HepG2 (cell line): ENCODE results near the gene CLEC7A. TPM values are rescaled to one million over a fixed set of nuclear protein-coding genes. Genes with fewer than 3 reads are reported as not detected.

Experiments
- ATAC-seq: fragments of 200-7000 bp; cut with Tn5 transposase; 3 replicates; pipeline ENCODE4 v1.9.1; 2020; ENCODE audit warnings: mild to moderate bottlenecking, moderate library complexity
- BruUV-seq: library from RNA; stranded (reverse); fragments of 400-500 nt; replicated peaks from 2 replicates; lab custom pipeline; 2021; lab: Mats Ljungman, UMichigan
- CTCF ChIA-PET: fragments of 300-600 bp; formaldehyde crosslinking; extraction: SDS; loops from one replicate; lab custom pipeline; 2021; ENCODE audit warnings: low total read pairs, inconsistent platforms, low intra/inter-chr PET ratio; lab: Yijun Ruan, JAX
- POLR2A ChIA-PET: fragments of 350-600 bp; sonication (Branson Sonifier 250); formaldehyde crosslinking; loops from one replicate; lab custom pipeline; 2020; ENCODE audit warnings: antibody characterized with exemption, inconsistent platforms; lab: Yijun Ruan, JAX
- DNase-seq: peaks from one replicate; pipeline ENCODE4 v3.0.0-alpha.2; 2015; ENCODE audit warnings: low spot score
- FAIRE-seq: peaks from 3 replicates; lab custom pipeline; 2011; peaks lifted over from hg19 to GRCh38; lab: Jason Lieb, UNC
- H2AFZ ChIP-seq: one replicate; pipeline ENCODE4 v1.6.1; 2011; ENCODE audit warnings: low read length, inconsistent platforms
- H3K27ac ChIP-seq: fragments of 300-600 bp; 3 replicates; pipeline ENCODE4 v1.8.0; 2011; ENCODE audit warnings: mixed run types, mild to moderate bottlenecking, mixed read lengths, low read length, inconsistent platforms; ENCODE audit not compliant: insufficient read depth; ENCODE audit errors: extremely low read length
- H3K27me3 ChIP-seq, 2 experiments: fragments of 200-600 bp in 1 of 2; 2 replicates in 1 of 2; 3 replicates in 1 of 2; pipeline versions ENCODE4 v1.6.0 to v1.8.0; 2011; ENCODE audit warnings: low read length in 2 of 2, mild to moderate bottlenecking in 2 of 2, moderate library complexity in 2 of 2, inconsistent platforms in 1 of 2; ENCODE audit not compliant: insufficient read depth in 2 of 2, control insufficient read depth in 1 of 2
- H3K36me3 ChIP-seq, 2 experiments: fragments of 200-600 bp in 1 of 2; replicated peaks in 1 of 2; 2 replicates in 1 of 2; 3 replicates in 1 of 2; pipeline versions ENCODE4 v1.5.1 to v1.8.0; 2011; ENCODE audit warnings: low read length in 2 of 2, inconsistent platforms in 1 of 2; ENCODE audit not compliant: insufficient read depth in 2 of 2, control insufficient read depth in 1 of 2
- H3K4me1 ChIP-seq: 2 replicates; pipeline ENCODE4 v1.5.1; 2012; ENCODE audit warnings: low read length, inconsistent platforms; ENCODE audit not compliant: insufficient read depth
- H3K4me2 ChIP-seq: 2 replicates; pipeline ENCODE4 v1.6.0; 2011; ENCODE audit warnings: low read depth, low read length, inconsistent platforms
- H3K4me3 ChIP-seq, 3 experiments: fragments of 200-600 bp in 1 of 3; sonication (generic), shearing (Covaris generic) in 1 of 3; replicated peaks in 1 of 3; 2 replicates each; pipeline ENCODE4 v1.5.1; 2011 to 2016; ENCODE audit warnings: low read length in 3 of 3, inconsistent platforms in 2 of 3, low read depth in 2 of 3, mild to moderate bottlenecking in 2 of 3, control low read depth in 1 of 3, mixed read lengths in 1 of 3; ENCODE audit not compliant: insufficient read depth in 1 of 3
- H3K79me2 ChIP-seq: one replicate; pipeline ENCODE4 v1.6.1; 2011; ENCODE audit warnings: low read length, inconsistent platforms; ENCODE audit not compliant: insufficient read depth
- H3K9ac ChIP-seq: 2 replicates; pipeline ENCODE4 v1.6.0; 2011; ENCODE audit warnings: mild to moderate bottlenecking, low read depth, low read length, inconsistent platforms; ENCODE audit not compliant: insufficient read depth
- H3K9me3 ChIP-seq: 2 replicates; pipeline ENCODE4 v1.5.1; 2012; ENCODE audit warnings: mild to moderate bottlenecking, low read length
- H4K20me1 ChIP-seq: 2 replicates; pipeline ENCODE4 v1.6.0; 2011; ENCODE audit warnings: inconsistent platforms, mild to moderate bottlenecking, low read length, moderate library complexity; ENCODE audit not compliant: insufficient read depth
- HDAC2 ChIP-seq: sonication (generic); formaldehyde crosslinking; IDR thresholded peaks from 2 replicates; pipeline ENCODE4 v1.4.0; 2020; ENCODE audit warnings: missing genetic modification reagents
- NCOA1 ChIP-seq: sonication (generic); formaldehyde crosslinking; IDR thresholded peaks from 2 replicates; pipeline ENCODE4 v1.9.0; 2021; ENCODE audit warnings: missing genetic modification reagents
- TCF12 ChIP-seq, 2 experiments: fragments of 450-650 bp in 1 of 2; sonication (generic) in 1 of 2; formaldehyde crosslinking in 1 of 2; IDR thresholded peaks; 2 replicates each; pipeline versions ENCODE4 v1.6.1 to v1.8.0; 2017 to 2022; ENCODE audit warnings: antibody characterized with exemption in 1 of 2, mild to moderate bottlenecking in 1 of 2, missing genetic modification reagents in 1 of 2, moderate library complexity in 1 of 2
- ZFY ChIP-seq: sonication (generic); formaldehyde crosslinking; IDR thresholded peaks from 2 replicates; pipeline ENCODE4 v1.4.0; 2020; ENCODE audit warnings: missing genetic modification reagents
- ZNF430 ChIP-seq: sonication (generic); formaldehyde crosslinking; IDR thresholded peaks from 2 replicates; pipeline ENCODE4 v1.9.0; 2021; ENCODE audit warnings: mild to moderate bottlenecking, missing genetic modification reagents
- ZNF558 ChIP-seq: sonication (generic); formaldehyde crosslinking; IDR thresholded peaks from 2 replicates; pipeline ENCODE4 v1.9.0; 2022; ENCODE audit warnings: mild to moderate bottlenecking, missing genetic modification reagents, borderline replicate concordance
- ZNF569 ChIP-seq: sonication (generic); formaldehyde crosslinking; IDR thresholded peaks from 2 replicates; pipeline ENCODE4 v1.5.0; 2020; ENCODE audit warnings: mild to moderate bottlenecking, missing genetic modification reagents, moderate library complexity, borderline replicate concordance
- ZNF782 ChIP-seq: sonication (generic); formaldehyde crosslinking; IDR thresholded peaks from 2 replicates; pipeline ENCODE4 v1.4.0; 2020; ENCODE audit warnings: missing genetic modification reagents, mild to moderate bottlenecking, borderline replicate concordance
- WGBS: methylation state at CpG from one replicate; pipeline ENCODE4 v1.1.6; 2017; ENCODE audit warnings: low lambda C conversion rate; 5-methylcytosine and 5-hydroxymethylcytosine counted together
- in situ Hi-C: cut with HindIII; loops from 2 replicates; pipeline ENCODE4 v1.10.0; 2017; ENCODE audit warnings: low pct_unique_long_range_greater_than_20kb; ENCODE audit not compliant: extremely low pct_ligation_motif_present
- intact Hi-C: fragments of 100-400 bp; cut with micrococcal nuclease; formaldehyde crosslinking; loops from one replicate; pipeline ENCODE4 v1.10.0; 2022; ENCODE audit not compliant: unreplicated experiment
- polyA plus RNA-seq, 8 experiments: library from polyadenylated mRNA; depleted of rRNA in 3 of 8; stranded (reverse) in 7 of 8; unstranded in 1 of 8; fragments of >200 nt; fragmentation: Illumina TruSeq in 4 of 8; extraction: Trizol in 4 of 8; gene quantifications; 2 replicates each; pipeline versions ENCODE4 v1.2.1 to v1.2.3, GENCODE V29; 2011 to 2016; ENCODE audit warnings: low read depth in 4 of 8, missing spikeins in 1 of 8, mixed read lengths in 1 of 8; ENCODE audit not compliant: insufficient read depth in 1 of 8
- total RNA-seq, 5 experiments: library from RNA; depleted of rRNA; stranded (reverse); fragments of >200 nt; fragmentation: Illumina TruSeq; extraction: Trizol; gene quantifications; 2 replicates each; pipeline ENCODE4 v1.2.3, GENCODE V29; 2016; ENCODE audit warnings: low read depth in 1 of 5
- TF ChIP-seq, protein P1 (sequence below): sonication (generic); formaldehyde crosslinking; IDR thresholded peaks from 2 replicates; pipeline ENCODE4 v1.8.0; 2022; ENCODE audit warnings: missing genetic modification reagents, low read depth, mild to moderate bottlenecking, borderline replicate concordance
- TF ChIP-seq, protein P2 (sequence below): fragments of 450-650 bp; IDR thresholded peaks from 2 replicates; pipeline ENCODE4 v1.6.1; 2017; ENCODE audit warnings: mild to moderate bottlenecking
- TF ChIP-seq, protein P3 (sequence below): IDR thresholded peaks from 2 replicates; pipeline ENCODE4 v1.6.1; 2016; ENCODE audit warnings: missing compliant biosample characterization, missing genetic modification reagents, borderline replicate concordance
- TF ChIP-seq, protein P4 (sequence below): sonication (generic); formaldehyde crosslinking; IDR thresholded peaks from 2 replicates; pipeline ENCODE4 v1.8.1; 2023; ENCODE audit warnings: mild to moderate bottlenecking, missing genetic modification reagents

CLEC7A gene
- total and polyA plus RNA-seq, 2 of the 13 experiments (the other 11 are each of a cell fraction or from before 2014, with no cell fraction given), result not detected

DNA sequence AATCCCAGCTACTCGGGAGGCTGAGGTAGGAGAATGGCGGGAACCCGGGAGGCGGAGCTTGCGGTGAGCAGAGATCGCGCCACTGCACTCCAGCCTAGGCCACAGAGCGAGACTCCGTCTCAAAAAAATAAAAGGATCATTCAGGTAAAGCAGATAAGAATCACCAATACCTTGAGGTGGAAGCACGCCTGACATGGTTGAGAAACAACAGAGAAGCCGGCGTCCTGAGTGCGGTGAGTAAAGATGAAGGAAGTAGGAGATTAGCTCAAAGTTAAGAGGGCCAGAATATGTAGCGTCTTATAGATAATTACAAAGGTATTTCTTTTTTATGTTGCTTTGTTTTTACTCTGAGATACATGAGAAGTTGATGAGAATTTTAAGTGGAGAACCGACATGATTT lies 14.7 kb downstream of the CLEC7A start:
- ChIA-PET POLR2A (no interaction called here), CTCF (no interaction called here)
- in situ Hi-C loops, result no loop called here

More for the DNA sequence above, 14.7 kb downstream of the CLEC7A start:
- no peak for FAIRE-seq
- TF ChIP-seq ZNF782 (CRISPR knock-in tag) (no peak), ZNF430 (CRISPR knock-in tag) (no peak), TCF12 (IDR thresholded peaks at IDR 0.05) (no peak), TCF12 (CRISPR knock-in tag; IDR thresholded peaks at IDR 0.05) (no peak), HDAC2 (CRISPR knock-in tag) (no peak), ZFY (CRISPR knock-in tag) (no peak), NCOA1 (CRISPR knock-in tag) (no peak), ZNF558 (CRISPR knock-in tag) (no peak), ZNF569 (CRISPR knock-in tag) (no peak)
- TF ChIP-seq, protein P1, sequence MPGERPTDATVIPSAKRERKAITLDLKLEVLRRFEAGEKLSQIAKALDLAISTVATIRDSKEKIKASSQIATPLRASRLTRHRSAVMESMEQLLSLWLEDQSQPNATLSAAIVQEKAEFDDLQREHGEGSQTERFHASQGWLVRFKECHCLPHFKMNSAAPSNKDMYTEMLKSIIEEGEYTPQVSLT, result no peak
- TF ChIP-seq, protein P2, sequence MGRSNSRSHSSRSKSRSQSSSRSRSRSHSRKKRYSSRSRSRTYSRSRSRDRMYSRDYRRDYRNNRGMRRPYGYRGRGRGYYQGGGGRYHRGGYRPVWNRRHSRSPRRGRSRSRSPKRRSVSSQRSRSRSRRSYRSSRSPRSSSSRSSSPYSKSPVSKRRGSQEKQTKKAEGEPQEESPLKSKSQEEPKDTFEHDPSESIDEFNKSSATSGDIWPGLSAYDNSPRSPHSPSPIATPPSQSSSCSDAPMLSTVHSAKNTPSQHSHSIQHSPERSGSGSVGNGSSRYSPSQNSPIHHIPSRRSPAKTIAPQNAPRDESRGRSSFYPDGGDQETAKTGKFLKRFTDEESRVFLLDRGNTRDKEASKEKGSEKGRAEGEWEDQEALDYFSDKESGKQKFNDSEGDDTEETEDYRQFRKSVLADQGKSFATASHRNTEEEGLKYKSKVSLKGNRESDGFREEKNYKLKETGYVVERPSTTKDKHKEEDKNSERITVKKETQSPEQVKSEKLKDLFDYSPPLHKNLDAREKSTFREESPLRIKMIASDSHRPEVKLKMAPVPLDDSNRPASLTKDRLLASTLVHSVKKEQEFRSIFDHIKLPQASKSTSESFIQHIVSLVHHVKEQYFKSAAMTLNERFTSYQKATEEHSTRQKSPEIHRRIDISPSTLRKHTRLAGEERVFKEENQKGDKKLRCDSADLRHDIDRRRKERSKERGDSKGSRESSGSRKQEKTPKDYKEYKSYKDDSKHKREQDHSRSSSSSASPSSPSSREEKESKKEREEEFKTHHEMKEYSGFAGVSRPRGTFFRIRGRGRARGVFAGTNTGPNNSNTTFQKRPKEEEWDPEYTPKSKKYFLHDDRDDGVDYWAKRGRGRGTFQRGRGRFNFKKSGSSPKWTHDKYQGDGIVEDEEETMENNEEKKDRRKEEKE, result no peak
- TF ChIP-seq, protein P3, sequence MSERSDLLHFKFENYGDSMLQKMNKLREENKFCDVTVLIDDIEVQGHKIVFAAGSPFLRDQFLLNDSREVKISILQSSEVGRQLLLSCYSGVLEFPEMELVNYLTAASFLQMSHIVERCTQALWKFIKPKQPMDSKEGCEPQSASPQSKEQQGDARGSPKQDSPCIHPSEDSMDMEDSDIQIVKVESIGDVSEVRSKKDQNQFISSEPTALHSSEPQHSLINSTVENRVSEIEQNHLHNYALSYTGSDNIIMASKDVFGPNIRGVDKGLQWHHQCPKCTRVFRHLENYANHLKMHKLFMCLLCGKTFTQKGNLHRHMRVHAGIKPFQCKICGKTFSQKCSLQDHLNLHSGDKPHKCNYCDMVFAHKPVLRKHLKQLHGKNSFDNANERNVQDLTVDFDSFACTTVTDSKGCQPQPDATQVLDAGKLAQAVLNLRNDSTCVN (CRISPR knock-in tag), result no peak
- TF ChIP-seq, protein P4, sequence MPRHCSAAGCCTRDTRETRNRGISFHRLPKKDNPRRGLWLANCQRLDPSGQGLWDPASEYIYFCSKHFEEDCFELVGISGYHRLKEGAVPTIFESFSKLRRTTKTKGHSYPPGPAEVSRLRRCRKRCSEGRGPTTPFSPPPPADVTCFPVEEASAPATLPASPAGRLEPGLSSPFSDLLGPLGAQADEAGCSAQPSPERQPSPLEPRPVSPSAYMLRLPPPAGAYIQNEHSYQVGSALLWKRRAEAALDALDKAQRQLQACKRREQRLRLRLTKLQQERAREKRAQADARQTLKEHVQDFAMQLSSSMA, result no peak
- H3K27ac ChIP-seq, result no peak overlapping the region
- H4K20me1 ChIP-seq, result no peaks in the 10 kb centered on the region
- intact Hi-C loops, result no loop called here
- no peak for ATAC-seq
- no peak overlapping the region for H3K4me2 ChIP-seq
- H3K79me2 ChIP-seq, result no peaks in the 10 kb centered on the region
- H3K9me3 ChIP-seq, result no peaks in the 10 kb centered on the region
- H3K36me3 ChIP-seq, result no peaks in the 10 kb centered on the region
- no peak for DNase-seq
- 60% methylated on average over 15 of the region's 15 CpGs for WGBS
- no peak overlapping the region for H2AFZ ChIP-seq
- no peaks in the 10 kb centered on the region for H3K4me1 ChIP-seq
- peaks cover 0 to 4% of the 10 kb centered on the region in 2 experiments; a peak in 2 of 5 replicates for H3K27me3 ChIP-seq
- BruUV-seq, result no TSS peak
- H3K4me3 ChIP-seq, result no peak overlapping the region
- H3K9ac ChIP-seq, result no peak overlapping the region
